Keratinocyte (primary cell): ENCODE results near the gene WDPCP. TPM values are rescaled to one million over a fixed set of nuclear protein-coding genes. Genes with fewer than 3 reads are reported as not detected.

Experiments used
- DNase-seq: peaks from one replicate; pipeline ENCODE4 v3.0.0-alpha.2; 2011; ENCODE audit warnings: low read depth, missing footprints, low spot score
- FAIRE-seq: peaks from 2 replicates; lab custom pipeline; 2011; peaks lifted over from hg19 to GRCh38; lab: Jason Lieb, UNC
- H2AFZ ChIP-seq: 2 replicates; pipeline ENCODE4 v1.6.0; 2012; ENCODE audit warnings: low read length, control low read depth, inconsistent platforms; ENCODE audit not compliant: control insufficient read depth
- H3K27ac ChIP-seq: 2 replicates; pipeline ENCODE4 v1.5.1; 2011; ENCODE audit warnings: low read length; ENCODE audit not compliant: control insufficient read depth, insufficient read depth
- H3K27me3 ChIP-seq: 3 replicates; pipeline ENCODE4 v1.6.0; 2011; ENCODE audit warnings: low read length; ENCODE audit not compliant: control insufficient read depth, insufficient read depth; ENCODE audit errors: extremely low read depth
- H3K36me3 ChIP-seq, 2 experiments: 2 replicates in 1 of 2; 3 replicates in 1 of 2; pipeline ENCODE4 v1.5.1; 2011; ENCODE audit warnings: low read length in 2 of 2, mild to moderate bottlenecking in 1 of 2; ENCODE audit not compliant: control insufficient read depth in 2 of 2, insufficient read depth in 2 of 2; ENCODE audit errors: extremely low read depth in 1 of 2
- H3K4me1 ChIP-seq: 3 replicates; pipeline ENCODE4 v1.5.1; 2011; ENCODE audit warnings: low read length; ENCODE audit not compliant: control insufficient read depth, insufficient read depth; ENCODE audit errors: extremely low read depth
- H3K4me2 ChIP-seq: 3 replicates; pipeline ENCODE4 v1.6.0; 2011; ENCODE audit warnings: low read depth, low read length; ENCODE audit not compliant: control insufficient read depth, insufficient read depth; ENCODE audit errors: extremely low read depth
- H3K4me3 ChIP-seq, 3 experiments: fragments of 200-600 bp in 1 of 3; sonication (generic) in 1 of 3; 2 replicates in 2 of 3; 3 replicates in 1 of 3; pipeline ENCODE4 v1.5.1; 2011 to 2016; ENCODE audit warnings: low read length in 3 of 3, mild to moderate bottlenecking in 3 of 3, control low read depth in 2 of 3, inconsistent platforms in 1 of 3, low read depth in 1 of 3, mixed read lengths in 1 of 3, mixed run types in 1 of 3, moderate library complexity in 1 of 3; ENCODE audit not compliant: control insufficient read depth in 2 of 3, insufficient read depth in 2 of 3; ENCODE audit errors: extremely low read depth in 1 of 3
- H3K79me2 ChIP-seq: 2 replicates; pipeline ENCODE4 v1.6.0; 2012; ENCODE audit warnings: low read length; ENCODE audit not compliant: control insufficient read depth, insufficient read depth
- H3K9ac ChIP-seq: 3 replicates; pipeline ENCODE4 v1.6.0; 2011; ENCODE audit warnings: low read length; ENCODE audit not compliant: control insufficient read depth, insufficient read depth; ENCODE audit errors: extremely low read depth
- H3K9me1 ChIP-seq: 3 replicates; pipeline ENCODE4 v1.6.0; 2011; ENCODE audit warnings: low read length; ENCODE audit not compliant: control insufficient read depth, insufficient read depth; ENCODE audit errors: extremely low read depth
- H3K9me3 ChIP-seq: 2 replicates; pipeline ENCODE4 v1.5.1; 2012; ENCODE audit warnings: low read depth, low read length; ENCODE audit not compliant: control insufficient read depth
- H4K20me1 ChIP-seq: 3 replicates; pipeline ENCODE4 v1.6.0; 2011; ENCODE audit warnings: low read length; ENCODE audit not compliant: control insufficient read depth, insufficient read depth; ENCODE audit errors: extremely low read depth
- EZH2 ChIP-seq: IDR thresholded peaks from one replicate; pipeline ENCODE4 v1.6.1; 2012; ENCODE audit warnings: inconsistent platforms, mild to moderate bottlenecking, low read length, moderate library complexity
- dilution Hi-C: fragments of 300-500 bp; cut with MboI; formaldehyde crosslinking; loops from one replicate; pipeline ENCODE4 v1.7.0; 2020; ENCODE audit warnings: low sequenced_read_pairs; ENCODE audit not compliant: extremely low pct_ligation_motif_present
- polyA plus RNA-seq, 5 experiments: library from polyadenylated mRNA; depleted of rRNA in 3 of 5; stranded (reverse) in 3 of 5; stranded (forward) in 1 of 5; unstranded in 1 of 5; fragments of >200 nt; gene quantifications; 1 replicate in 1 of 5; 2 replicates in 3 of 5; 3 replicates in 1 of 5; pipeline versions ENCODE4 v1.2.1 to v1.2.3, GENCODE V29; 2011 to 2012; ENCODE audit warnings: missing spikeins in 2 of 5, low read depth in 1 of 5, low replicate concordance in 1 of 5
- TF ChIP-seq, protein P1 (sequence below), 3 experiments: IDR thresholded peaks in 1 of 3; conservative IDR thresholded peaks in 1 of 3; optimal IDR thresholded peaks in 1 of 3; 2 replicates in 2 of 3; 3 replicates in 1 of 3; pipeline versions ENCODE3 to v1.5.1; 2011; ENCODE audit warnings: low read length in 3 of 3, mild to moderate bottlenecking in 3 of 3, moderate library complexity in 2 of 3, control low read depth in 1 of 3, inconsistent platforms in 1 of 3; ENCODE audit not compliant: insufficient read depth in 2 of 3; ENCODE audit errors: extremely low read depth in 1 of 3

The WDPCP gene
- polyA plus RNA-seq, 1 donor (not counting 4 experiments of a cell fraction or from before 2014, with no cell fraction given): 2.9 TPM

DNA sequence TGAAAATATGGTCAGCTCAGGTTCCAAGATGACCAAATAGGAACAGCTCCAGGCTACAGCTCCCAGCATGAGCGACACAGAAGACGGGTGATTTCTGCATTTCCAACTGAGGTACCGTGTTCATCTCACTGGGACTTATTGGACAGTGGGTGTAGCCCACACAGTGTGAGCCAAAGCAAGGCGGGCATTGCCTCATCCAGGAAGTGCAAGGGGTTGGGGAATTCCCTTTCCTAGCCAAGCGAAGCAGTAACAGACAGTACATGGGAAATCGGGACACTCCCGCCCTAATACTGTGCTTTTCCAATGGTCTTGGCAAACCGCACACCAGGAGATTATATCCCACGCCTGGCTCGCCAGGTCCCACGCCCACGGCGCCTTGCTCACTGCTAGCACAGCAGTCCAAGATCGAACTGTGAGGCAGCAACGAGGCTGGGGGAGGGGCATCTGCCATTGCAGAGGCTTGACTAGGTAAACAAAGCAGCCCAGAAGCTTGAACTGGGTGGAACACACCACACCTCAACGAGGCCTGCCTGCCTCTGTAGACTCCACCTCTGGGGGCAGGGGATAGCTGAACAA lies 57.5 kb downstream of the WDPCP start:
- DNase-seq: no peak
- Histone ChIP-seq H3K27me3 (no peaks in the 10 kb centered on the region), H4K20me1 (no peaks in the 10 kb centered on the region), H3K4me1 (no peaks in the 10 kb centered on the region), H3K79me2 (no peaks in the 10 kb centered on the region), H3K9ac (no peak overlapping the region), H3K4me3 (no peak overlapping the region), H2AFZ (no peak overlapping the region), H3K4me2 (no peak overlapping the region), H3K9me3 (no peaks in the 10 kb centered on the region), H3K9me1 (no peaks in the 10 kb centered on the region), H3K27ac (no peak overlapping the region), H3K36me3 (no peaks in the 10 kb centered on the region)
- dilution Hi-C loops: no loop called here
- FAIRE-seq: no peak
- TF ChIP-seq, protein P1, sequence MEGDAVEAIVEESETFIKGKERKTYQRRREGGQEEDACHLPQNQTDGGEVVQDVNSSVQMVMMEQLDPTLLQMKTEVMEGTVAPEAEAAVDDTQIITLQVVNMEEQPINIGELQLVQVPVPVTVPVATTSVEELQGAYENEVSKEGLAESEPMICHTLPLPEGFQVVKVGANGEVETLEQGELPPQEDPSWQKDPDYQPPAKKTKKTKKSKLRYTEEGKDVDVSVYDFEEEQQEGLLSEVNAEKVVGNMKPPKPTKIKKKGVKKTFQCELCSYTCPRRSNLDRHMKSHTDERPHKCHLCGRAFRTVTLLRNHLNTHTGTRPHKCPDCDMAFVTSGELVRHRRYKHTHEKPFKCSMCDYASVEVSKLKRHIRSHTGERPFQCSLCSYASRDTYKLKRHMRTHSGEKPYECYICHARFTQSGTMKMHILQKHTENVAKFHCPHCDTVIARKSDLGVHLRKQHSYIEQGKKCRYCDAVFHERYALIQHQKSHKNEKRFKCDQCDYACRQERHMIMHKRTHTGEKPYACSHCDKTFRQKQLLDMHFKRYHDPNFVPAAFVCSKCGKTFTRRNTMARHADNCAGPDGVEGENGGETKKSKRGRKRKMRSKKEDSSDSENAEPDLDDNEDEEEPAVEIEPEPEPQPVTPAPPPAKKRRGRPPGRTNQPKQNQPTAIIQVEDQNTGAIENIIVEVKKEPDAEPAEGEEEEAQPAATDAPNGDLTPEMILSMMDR (optimal IDR thresholded peaks at IDR 0.05 in 1 of 3, IDR thresholded peaks at IDR 0.05 in 1 of 3, conservative IDR thresholded peaks at IDR 0.05 in 1 of 3; ENCODE audit: extremely low read depth in 1 of 3, insufficient read depth in 2 of 3, low read length in 3 of 3): no peak
- no peak for TF ChIP-seq EZH2

DNA sequence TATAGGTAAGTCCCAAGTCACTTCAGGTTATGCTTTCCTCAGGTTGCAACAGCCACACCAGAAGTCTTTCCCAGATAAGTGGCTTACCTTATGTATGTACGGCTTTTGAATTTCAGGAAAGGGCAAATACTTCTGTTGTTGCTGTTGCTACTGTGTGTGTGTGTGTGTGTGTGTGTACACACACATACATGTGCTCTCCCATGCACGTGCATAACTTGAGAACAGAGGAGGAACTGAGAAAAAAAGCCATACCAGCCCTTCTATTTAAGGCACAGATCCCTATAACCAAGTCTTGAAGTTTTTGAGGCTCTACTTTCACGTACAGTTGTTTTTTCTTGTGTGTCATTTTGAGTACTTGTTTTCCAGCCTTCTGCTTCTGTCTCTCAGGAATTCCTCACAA lies 62.4 kb downstream of the WDPCP start:
- FAIRE-seq (no peak), DNase-seq (no peak)
- H3K4me3 ChIP-seq: no peak overlapping the region
- no peaks in the 10 kb centered on the region for H3K9me1 ChIP-seq
- no peaks in the 10 kb centered on the region for H3K79me2 ChIP-seq
- H2AFZ ChIP-seq: no peak overlapping the region
- peaks cover 3% of the 10 kb centered on the region for H3K9me3 ChIP-seq
- no peak overlapping the region for H3K9ac ChIP-seq
- no peak overlapping the region for H3K27ac ChIP-seq
- H3K4me2 ChIP-seq: no peak overlapping the region
- H3K36me3 ChIP-seq: no peaks in the 10 kb centered on the region
- TF ChIP-seq EZH2: no peak
- TF ChIP-seq, protein P1 (optimal IDR thresholded peaks at IDR 0.05 in 1 of 3, IDR thresholded peaks at IDR 0.05 in 1 of 3, conservative IDR thresholded peaks at IDR 0.05 in 1 of 3; ENCODE audit: extremely low read depth in 1 of 3, insufficient read depth in 2 of 3, low read length in 3 of 3): no peak
- no peaks in the 10 kb centered on the region for H4K20me1 ChIP-seq
- H3K27me3 ChIP-seq: no peaks in the 10 kb centered on the region
- H3K4me1 ChIP-seq: no peaks in the 10 kb centered on the region
- dilution Hi-C loops: no loop called here
